DOHH2 (cell line): ENCODE measurements around the gene REEP1.

ENCODE experiments used
- CTCF ChIP-seq: fragments of 200-600 bp; sonication (generic); IDR thresholded peaks from one replicate; pipeline ENCODE4 v1.5.1; 2014; ENCODE audit warnings: antibody characterized with exemption, mild to moderate bottlenecking, low read depth, low read length; ENCODE audit not compliant: poor library complexity, severe bottlenecking
- EZH2phosphoT487 ChIP-seq: fragments of 200-600 bp; sonication (generic); IDR thresholded peaks from 2 replicates; pipeline ENCODE4 v1.6.1; 2017; ENCODE audit warnings: borderline replicate concordance, mild to moderate bottlenecking, antibody characterized with exemption, low read length, moderate library complexity, mixed read lengths

- TF ChIP-seq EZH2phosphoT487, result no peak
- peak; percentile 60 for TF ChIP-seq CTCF
Measured at GRCh38 chr2:86372641-86373502, 35.4 kb upstream of the REEP1 start.
